Astrocyte (in vitro differentiated cells and primary cell): ENCODE measurements around the gene KRAS.

Source experiments
- CTCF ChIP-seq: IDR thresholded peaks from 2 replicates; pipeline ENCODE4 v1.5.1; 2011; ENCODE audit warnings: low read depth, mild to moderate bottlenecking, inconsistent platforms, low read length, moderate library complexity; ENCODE audit not compliant: insufficient read depth
- EZH2 ChIP-seq: IDR thresholded peaks from 2 replicates; pipeline ENCODE4 v1.6.1; 2012; ENCODE audit warnings: mild to moderate bottlenecking, low read length, inconsistent platforms; ENCODE audit not compliant: insufficient read depth

GRCh38 chr12:25293653-25294052, 42.9 kb upstream of the KRAS start:
- TF ChIP-seq CTCF = no peak
- no peak for TF ChIP-seq EZH2
